Breast epithelium (tissue), 4 donors: ENCODE results near the gene CAAP1. TPM values are rescaled to one million over a fixed set of nuclear protein-coding genes. Genes with fewer than 3 reads are reported as not detected.

Experiments
- DNase-seq, 2 donors: peaks; one replicate each; pipeline ENCODE4 v3.0.0-alpha.2; 2019; ENCODE audit warnings: low spot score in 2 of 2
- H3K27ac ChIP-seq, 2 donors: fragments of 200-600 bp; sonication (generic) in 1 of 2; one replicate each; pipeline ENCODE4 v1.5.1; 2016 to 2019; ENCODE audit warnings: mild to moderate bottlenecking in 1 of 2
- H3K27me3 ChIP-seq, 2 donors: fragments of 200-600 bp; sonication (generic) in 1 of 2; one replicate each; pipeline versions ENCODE4 v1.5.1 to v1.6.0; 2017 to 2019; ENCODE audit warnings: control low read depth in 1 of 2, mild to moderate bottlenecking in 1 of 2
- H3K36me3 ChIP-seq: fragments of 200-600 bp; one replicate; pipeline ENCODE4 v1.5.1; 2019
- H3K4me1 ChIP-seq, 2 donors: fragments of 200-600 bp; sonication (generic); one replicate each; pipeline ENCODE4 v1.5.1; 2016 to 2019; ENCODE audit warnings: control low read depth in 1 of 2
- H3K4me3 ChIP-seq, 3 donors: fragments of 200-600 bp; sonication (generic); 1 replicate in 2 of 3; 2 replicates in 1 of 3; pipeline ENCODE4 v1.5.1; 2016 to 2019; ENCODE audit warnings: mild to moderate bottlenecking in 3 of 3, moderate library complexity in 2 of 3
- H3K9me3 ChIP-seq, 2 donors: fragments of 200-600 bp; sonication (generic) in 1 of 2; one replicate each; pipeline ENCODE4 v1.5.1; 2016 to 2019; ENCODE audit warnings: control low read depth in 1 of 2
- POLR2A ChIP-seq: fragments of 450-650 bp; IDR thresholded peaks from one replicate; pipeline ENCODE4 v1.6.1; 2016; ENCODE audit warnings: antibody characterized with exemption, mild to moderate bottlenecking, moderate library complexity
- POLR2AphosphoS5 ChIP-seq, 3 donors: sonication (generic); formaldehyde crosslinking; IDR thresholded peaks; one replicate each; pipeline ENCODE4 v1.6.1; 2017; ENCODE audit warnings: antibody characterized with exemption in 3 of 3
- intact Hi-C: fragments of 100-400 bp; cut with DNase I; formaldehyde crosslinking; loops from one replicate; pipeline ENCODE4 v1.15.1; 2023; ENCODE audit warnings: low total_unique reads
- total RNA-seq, 3 donors: library from RNA; depleted of rRNA; stranded (reverse); fragments of >200 nt; gene quantifications; one replicate each; pipeline ENCODE4 v1.1.0, GENCODE V29; 2016
- TF ChIP-seq, protein P1 (sequence below), 3 donors: fragments of 450-650 bp; IDR thresholded peaks; one replicate each; pipeline ENCODE4 v1.5.1; 2016 to 2017; ENCODE audit warnings: antibody characterized with exemption in 3 of 3, mild to moderate bottlenecking in 3 of 3, moderate library complexity in 3 of 3

The CAAP1 gene
- total RNA-seq, 3 donors from 2014 or later: 12.3 to 26.8 (median 19.7) TPM

DNA sequence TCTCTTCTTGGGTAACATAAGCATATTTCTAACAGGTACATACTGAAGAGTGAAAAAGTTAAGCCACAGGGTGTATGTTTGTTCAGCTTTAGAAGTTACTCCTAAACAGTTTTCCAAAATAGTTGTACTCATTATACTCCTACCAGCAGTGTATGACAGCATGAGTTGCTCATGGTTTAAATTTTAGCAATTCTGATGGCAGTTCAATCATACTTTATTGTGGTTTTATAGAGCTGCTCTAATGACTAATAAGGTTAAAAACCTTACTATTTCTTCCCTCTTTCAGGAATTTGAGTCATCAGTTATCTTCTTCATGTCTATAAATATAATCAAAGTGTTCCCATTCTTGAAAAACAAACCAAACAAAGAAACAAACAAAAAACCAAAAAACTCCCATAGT is 81.5 kb downstream of the CAAP1 start:
- no peak for DNase-seq
- no peaks in the 10 kb centered on the region for H3K4me1 ChIP-seq
- H3K27ac ChIP-seq: no peak overlapping the region
- H3K9me3 ChIP-seq: no peaks in the 10 kb centered on the region
- intact Hi-C loops: no loop called here
- no peaks in the 10 kb centered on the region for H3K36me3 ChIP-seq
- no peak for TF ChIP-seq POLR2A
- TF ChIP-seq, protein P1, sequence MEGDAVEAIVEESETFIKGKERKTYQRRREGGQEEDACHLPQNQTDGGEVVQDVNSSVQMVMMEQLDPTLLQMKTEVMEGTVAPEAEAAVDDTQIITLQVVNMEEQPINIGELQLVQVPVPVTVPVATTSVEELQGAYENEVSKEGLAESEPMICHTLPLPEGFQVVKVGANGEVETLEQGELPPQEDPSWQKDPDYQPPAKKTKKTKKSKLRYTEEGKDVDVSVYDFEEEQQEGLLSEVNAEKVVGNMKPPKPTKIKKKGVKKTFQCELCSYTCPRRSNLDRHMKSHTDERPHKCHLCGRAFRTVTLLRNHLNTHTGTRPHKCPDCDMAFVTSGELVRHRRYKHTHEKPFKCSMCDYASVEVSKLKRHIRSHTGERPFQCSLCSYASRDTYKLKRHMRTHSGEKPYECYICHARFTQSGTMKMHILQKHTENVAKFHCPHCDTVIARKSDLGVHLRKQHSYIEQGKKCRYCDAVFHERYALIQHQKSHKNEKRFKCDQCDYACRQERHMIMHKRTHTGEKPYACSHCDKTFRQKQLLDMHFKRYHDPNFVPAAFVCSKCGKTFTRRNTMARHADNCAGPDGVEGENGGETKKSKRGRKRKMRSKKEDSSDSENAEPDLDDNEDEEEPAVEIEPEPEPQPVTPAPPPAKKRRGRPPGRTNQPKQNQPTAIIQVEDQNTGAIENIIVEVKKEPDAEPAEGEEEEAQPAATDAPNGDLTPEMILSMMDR (IDR thresholded peaks at IDR 0.05): no peak
- no peak for TF ChIP-seq POLR2AphosphoS5 (IDR thresholded peaks at IDR 0.05)
- no peaks in the 10 kb centered on the region for H3K27me3 ChIP-seq
- H3K4me3 ChIP-seq: no peak overlapping the region

DNA sequence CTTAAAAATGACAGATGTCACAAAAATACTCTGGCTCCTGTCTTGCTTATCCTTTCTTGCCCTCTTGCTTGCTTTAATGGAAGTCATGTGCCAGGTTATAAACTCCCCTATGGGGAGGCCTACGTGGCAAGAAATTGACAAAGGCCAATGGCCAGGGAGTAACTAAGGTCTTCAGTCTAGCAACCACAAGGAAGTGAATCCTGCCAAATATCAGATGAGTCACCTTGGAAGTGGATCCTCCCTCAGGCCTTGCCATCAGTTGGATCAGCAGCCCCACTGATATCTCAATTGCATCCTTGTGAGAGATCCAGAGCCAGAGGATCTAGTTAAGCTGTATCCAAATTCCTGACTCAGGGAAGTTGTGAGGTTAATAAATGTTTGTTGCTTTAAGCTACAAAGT is 82.8 kb downstream of the CAAP1 start:
- no peaks in the 10 kb centered on the region for H3K9me3 ChIP-seq
- no peaks in the 10 kb centered on the region for H3K27me3 ChIP-seq
- no peak overlapping the region for H3K4me3 ChIP-seq
- no peaks in the 10 kb centered on the region for H3K36me3 ChIP-seq
- H3K4me1 ChIP-seq: no peaks in the 10 kb centered on the region
- no peak overlapping the region for H3K27ac ChIP-seq
- intact Hi-C loops: no loop called here
- no peak for DNase-seq
- TF ChIP-seq, protein P1 (IDR thresholded peaks at IDR 0.05): no peak
- TF ChIP-seq POLR2A: no peak
- no peak for TF ChIP-seq POLR2AphosphoS5 (IDR thresholded peaks at IDR 0.05)

DNA sequence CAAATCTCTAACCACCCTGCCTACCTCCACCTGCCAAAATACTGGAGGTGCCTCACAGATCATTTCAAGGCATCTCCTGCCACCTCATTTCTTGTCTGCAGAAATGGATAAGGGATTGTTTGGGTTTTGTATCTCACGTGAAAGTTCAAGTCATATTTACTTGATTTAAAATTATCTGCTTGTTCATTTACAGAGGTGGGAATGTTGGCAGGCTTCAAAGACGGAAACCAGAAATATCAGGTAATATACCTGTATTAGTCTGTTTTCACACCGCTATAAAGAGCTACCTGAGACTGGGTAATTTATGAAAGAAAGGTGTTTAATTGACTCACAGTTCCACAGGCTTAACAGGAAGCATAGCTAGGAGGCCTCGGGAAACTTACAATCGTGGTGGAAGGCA is 85.4 kb downstream of the CAAP1 start:
- intact Hi-C loops: no loop called here
- no peaks in the 10 kb centered on the region for H3K36me3 ChIP-seq
- H3K9me3 ChIP-seq: no peaks in the 10 kb centered on the region
- no peak overlapping the region for H3K27ac ChIP-seq
- H3K4me1 ChIP-seq: no peaks in the 10 kb centered on the region
- no peak overlapping the region for H3K4me3 ChIP-seq
- no peak for DNase-seq
- H3K27me3 ChIP-seq: no peaks in the 10 kb centered on the region
- no peak for TF ChIP-seq POLR2A
- TF ChIP-seq POLR2AphosphoS5 (IDR thresholded peaks at IDR 0.05): no peak
- TF ChIP-seq, protein P1 (IDR thresholded peaks at IDR 0.05): no peak

DNA sequence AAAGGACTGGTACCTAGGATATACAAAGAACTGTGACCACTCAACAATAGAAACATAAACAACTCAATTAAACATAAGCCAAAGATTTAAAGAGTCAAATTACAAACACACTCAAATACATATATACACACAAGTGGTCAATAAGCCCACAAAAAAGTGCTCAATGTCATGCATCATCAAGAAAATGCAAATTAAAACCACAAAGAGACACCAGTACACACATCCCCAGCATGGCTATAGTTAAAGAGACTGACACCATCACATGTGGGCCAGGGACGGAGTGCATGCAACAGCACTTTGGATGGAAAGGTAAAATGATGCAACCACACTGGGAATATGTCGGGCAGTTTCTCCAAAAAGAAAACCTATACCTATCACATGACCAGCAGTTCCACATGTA is 89.7 kb downstream of the CAAP1 start:
- Histone ChIP-seq H3K36me3 (no peaks in the 10 kb centered on the region), H3K9me3 (no peaks in the 10 kb centered on the region), H3K4me3 (no peak overlapping the region), H3K27me3 (no peaks in the 10 kb centered on the region), H3K4me1 (no peaks in the 10 kb centered on the region), H3K27ac (no peak overlapping the region)
- intact Hi-C loops: no loop called here
- no peak for DNase-seq
- TF ChIP-seq POLR2A: no peak
- TF ChIP-seq, protein P1 (IDR thresholded peaks at IDR 0.05): no peak
- TF ChIP-seq POLR2AphosphoS5 (IDR thresholded peaks at IDR 0.05): no peak

DNA sequence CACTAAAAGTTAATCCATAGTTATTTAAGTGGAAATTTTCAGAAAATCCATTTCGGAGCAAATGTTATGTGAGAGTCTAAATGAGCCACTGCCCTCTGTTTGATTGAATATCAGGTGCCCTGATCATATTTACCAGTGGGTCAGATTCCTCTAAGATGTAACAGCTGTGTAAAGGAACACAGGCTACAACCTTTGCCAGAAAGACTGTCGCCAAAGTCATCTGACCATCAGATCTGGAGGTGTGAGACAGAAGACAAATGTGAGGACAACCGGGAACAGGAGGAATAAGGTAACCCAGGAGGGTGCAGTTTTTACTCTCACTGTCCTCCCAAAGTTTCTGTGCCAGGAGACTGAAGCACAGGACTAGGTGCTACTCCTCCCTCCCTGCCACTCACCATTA is 90.8 kb downstream of the CAAP1 start:
- Histone ChIP-seq H3K4me3 (no peak overlapping the region), H3K27me3 (no peaks in the 10 kb centered on the region), H3K9me3 (no peaks in the 10 kb centered on the region), H3K36me3 (no peaks in the 10 kb centered on the region), H3K27ac (no peak overlapping the region), H3K4me1 (no peaks in the 10 kb centered on the region)
- intact Hi-C loops: no loop called here
- no peak for DNase-seq
- TF ChIP-seq, protein P1 (IDR thresholded peaks at IDR 0.05): no peak
- TF ChIP-seq POLR2AphosphoS5 (IDR thresholded peaks at IDR 0.05) (no peak), POLR2A (no peak)
